Activated CD4-positive, alpha-beta T cell treated with anti-CD3 and anti-CD28 coated beads for 48 hours (primary cell): ENCODE data around the gene SMCHD1.

Source experiments
- DNase-seq: peaks from one replicate; pipeline ENCODE4 v3.0.0-alpha.2; 2020

SMCHD1 gene

DNA sequence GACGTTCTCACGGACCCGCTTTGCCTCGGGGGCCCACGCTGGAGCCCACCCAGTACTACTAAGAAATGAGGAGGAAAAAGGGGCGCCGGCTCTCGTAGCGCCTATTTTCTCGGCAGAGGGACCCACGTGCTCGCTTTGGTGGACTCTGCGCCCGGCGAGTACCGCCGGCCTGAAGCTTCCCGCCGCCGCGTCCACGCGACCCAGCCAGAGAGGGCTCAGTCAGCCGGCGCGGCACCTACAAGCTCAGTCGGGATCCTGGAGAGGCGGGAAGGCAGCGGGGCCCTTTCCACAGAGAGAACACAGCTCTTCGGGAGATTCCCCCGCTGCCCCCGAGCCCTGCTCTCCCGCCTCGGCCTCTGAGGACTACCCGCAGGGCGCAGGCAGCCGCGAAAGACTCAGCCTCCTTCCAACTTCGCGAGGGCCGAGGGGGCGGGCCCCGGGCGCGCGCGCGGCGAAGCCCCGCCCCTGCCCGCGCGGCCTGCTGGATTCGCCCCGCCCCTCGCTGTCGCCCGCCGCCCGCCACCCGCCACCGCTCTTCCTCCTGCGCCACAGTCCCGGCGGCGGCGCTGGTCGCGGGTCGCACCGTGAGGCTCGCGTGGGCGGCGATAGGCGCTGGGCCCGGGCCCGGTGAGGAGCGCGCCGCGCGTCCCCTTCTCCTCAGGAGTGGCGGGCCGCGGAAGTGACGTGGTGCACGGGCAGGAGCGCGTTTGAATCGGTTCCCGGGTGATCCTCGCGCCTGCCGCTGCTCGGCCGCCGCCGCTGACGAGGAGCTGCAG lies at the start of gene SMCHD1:
Gene SMCHD1 (plus strand): TSS at position 549 of the 776 bp plus-strand sequence. CDS start 350 bp downstream, outside the sequence.
- peak; percentile 95 for DNase-seq

DNA sequence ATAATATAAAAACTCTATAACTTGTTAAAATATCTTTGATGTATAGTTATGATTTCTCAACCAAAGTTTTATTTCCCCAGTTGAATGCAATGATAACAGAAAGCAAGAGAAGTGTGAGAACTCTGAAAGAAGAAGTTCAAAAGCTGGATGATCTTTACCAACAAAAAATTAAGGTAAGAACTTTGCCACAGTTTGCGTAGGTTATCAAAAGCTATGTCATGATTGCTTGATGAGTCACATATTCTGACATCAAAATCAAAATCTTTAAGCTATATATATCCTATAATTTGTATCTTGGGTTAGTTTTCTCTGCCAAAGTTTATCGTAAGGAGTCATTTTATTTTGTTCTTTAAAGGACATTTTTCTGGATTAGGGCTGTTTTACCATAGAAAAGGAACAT lies 49.2 kb upstream of the SMCHD1 start:
- no peak for DNase-seq

DNA sequence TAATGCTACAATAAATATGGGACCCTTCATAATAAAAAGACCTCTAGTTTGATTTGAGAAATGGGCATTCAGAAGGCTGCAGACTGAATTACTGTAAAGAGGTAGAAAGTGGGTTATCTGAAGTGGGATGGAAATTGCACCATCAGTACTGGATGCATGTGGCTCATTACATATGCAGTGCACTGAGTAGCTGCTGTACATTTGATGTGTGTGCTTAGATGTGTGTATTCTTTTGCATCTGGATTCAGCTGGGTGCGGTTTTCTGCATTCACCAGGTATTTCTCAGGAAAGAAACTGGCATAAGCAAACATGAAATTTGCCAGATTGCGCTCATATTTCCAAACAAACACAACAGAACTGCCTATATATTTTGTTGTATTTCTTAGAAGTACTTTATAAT lies 45.9 kb upstream of the SMCHD1 start:
- no peak for DNase-seq

DNA sequence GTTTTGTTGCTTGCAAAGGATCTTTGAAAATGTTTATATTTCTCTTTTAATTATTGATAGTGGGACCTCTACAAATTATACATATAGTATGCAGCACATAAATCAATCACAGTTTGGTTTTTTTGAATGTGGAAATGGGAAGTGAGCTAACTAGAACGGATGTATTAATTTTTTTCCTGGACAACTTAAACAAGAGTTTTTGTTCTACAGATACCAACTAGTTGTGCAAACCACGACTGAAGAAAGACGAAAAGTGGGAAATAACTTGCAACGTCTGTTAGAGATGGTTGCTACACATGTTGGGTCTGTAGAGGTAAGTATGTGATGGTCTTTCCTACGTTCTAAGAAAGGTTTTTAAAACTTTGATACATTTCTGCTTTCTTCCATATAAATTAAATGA lies 45.0 kb upstream of the SMCHD1 start:
- no peak for DNase-seq

DNA sequence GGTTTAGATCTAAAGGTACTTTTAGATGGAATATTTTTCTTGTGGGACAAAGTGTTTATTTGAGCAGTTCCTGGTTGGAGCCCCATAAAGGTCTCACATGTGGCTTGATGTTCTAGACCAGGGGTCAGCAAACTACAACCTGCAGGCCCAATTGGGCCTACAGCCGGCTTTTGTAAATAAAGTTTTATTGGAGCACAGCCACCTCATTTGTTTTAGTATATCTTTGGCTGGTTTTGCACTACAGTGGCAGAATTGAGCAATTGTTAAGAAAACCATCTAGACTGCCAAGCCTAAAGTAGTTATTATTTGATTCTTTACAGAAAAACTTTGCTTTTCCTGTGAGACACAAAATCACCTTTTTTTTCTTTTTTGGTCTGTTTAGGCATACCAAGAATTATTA lies 42.5 kb upstream of the SMCHD1 start:
- no peak for DNase-seq

DNA sequence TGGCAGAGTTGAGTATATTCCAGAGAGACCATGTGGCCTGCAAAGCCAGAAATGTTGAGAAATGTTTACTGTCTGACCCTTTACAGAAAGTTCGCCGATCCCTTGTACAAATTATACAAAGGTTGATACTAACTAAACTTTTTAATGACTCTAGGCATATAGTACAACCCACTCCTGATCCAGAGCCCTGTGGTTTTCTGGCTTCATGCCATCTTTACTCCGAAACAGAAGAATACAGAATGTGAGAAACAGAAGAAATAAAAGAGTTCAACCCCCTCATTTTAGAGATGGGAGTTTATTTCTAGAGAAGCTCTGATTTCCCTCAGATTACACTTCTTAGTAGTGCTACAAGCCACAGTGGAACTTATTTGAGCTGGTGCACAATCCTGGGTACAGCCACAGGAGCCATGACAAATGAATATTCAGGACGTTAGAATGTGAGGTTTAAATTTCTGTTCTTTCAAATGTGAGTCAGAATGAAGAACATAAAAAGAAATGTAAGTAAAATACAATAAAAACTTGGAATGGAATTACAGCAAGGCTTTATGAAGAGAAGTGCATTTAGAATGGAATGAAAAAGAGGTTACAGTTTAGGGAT lies 38.0 kb upstream of the SMCHD1 start:
- no peak for DNase-seq

DNA sequence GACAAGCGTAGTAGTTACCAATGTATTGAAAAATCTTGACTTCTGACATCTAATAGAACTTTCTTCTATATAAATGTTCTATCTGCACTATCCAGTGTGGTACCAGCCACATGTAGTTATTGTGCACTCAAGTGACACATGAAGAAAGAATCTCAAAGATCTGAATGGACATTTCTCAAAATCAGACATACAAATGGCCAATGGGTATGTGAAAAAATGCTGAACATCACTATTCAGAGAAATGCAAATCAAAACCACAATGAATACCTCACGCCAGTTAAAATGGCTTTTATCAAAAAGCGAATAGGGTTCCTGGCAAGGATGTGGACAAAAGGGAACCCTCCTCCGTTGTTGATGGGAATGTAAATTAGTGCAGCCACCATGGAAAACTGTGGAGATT lies 37.5 kb upstream of the SMCHD1 start:
- DNase-seq, result no peak

DNA sequence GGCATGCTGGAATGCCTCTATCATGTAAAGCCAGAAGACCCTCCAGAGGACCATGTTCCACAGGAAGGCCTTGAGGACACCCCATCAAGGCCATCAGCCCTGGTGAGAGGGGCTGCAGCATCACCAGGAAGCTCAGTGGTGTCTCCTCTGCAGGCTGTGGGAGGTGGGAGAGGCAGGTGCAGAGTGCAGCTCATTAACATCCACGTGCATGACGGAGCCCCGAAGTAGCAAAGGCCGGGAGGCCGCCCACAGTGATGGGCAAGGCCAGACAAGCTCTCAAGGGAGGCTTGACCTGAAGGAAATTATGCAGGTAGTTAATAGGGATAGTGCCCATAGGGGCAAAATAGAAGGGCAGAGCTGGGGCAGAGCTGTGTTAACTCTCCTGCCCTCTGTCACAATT lies 30.3 kb upstream of the SMCHD1 start:
- no peak for DNase-seq

DNA sequence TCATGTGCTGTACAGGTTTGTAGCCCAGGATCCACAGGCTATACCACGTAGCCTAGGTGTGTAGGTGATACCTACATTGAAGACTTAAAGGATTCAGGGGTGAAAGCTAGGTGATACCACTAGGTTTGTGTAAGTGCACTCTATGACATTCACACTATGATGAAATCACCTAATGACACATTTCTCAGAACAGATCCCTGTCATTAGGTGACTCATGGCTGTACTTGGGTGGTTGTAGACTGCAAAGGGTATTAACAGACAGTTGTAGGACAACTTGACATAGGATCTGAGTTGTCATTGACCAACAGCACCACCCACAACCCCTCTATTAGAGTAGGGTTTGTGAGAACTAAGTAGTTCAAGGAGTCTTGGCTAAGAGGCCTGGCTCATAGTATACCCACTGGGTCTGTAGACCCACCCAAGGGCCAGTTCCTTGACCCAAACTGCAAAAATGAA lies 27.7 kb upstream of the SMCHD1 start:
- DNase-seq, result peak; percentile 38

DNA sequence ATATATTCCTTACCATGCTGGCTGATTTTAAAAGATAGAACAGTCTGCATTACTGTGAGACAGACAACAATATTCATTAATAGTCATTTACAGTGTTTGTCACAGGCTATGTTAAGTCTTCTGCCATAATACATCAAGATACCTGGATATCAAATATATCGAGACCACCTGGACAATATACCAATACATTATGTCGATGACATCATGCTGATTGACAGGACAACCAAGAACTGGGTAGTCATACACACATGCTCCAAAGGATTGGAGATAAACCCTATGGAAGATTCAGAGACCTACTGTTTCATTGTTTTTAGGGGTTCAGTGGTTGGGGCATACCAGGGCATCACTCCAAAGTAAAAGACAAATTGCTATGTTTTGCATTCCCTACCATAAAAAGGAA lies 26.5 kb upstream of the SMCHD1 start:
- DNase-seq, result no peak

DNA sequence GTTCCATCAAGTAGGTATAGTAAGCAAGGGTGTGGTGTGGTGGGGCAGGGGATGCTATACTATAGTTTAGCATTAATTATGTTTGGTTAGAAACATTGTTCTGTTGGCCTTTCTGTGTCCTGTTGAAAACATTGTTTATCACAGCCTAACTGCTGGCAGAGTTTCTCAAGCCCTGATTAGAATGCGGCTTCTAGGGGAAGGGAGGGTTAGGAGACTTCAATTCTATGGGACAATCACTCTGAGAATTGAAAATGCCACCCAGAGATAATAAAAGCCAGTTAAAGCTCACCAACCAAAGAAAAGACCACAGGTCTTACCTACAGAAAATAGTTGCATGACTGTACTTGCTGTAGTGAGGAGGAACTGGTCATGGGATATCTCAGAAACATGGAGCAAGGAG lies 19.9 kb upstream of the SMCHD1 start:
- DNase-seq, result no peak

DNA sequence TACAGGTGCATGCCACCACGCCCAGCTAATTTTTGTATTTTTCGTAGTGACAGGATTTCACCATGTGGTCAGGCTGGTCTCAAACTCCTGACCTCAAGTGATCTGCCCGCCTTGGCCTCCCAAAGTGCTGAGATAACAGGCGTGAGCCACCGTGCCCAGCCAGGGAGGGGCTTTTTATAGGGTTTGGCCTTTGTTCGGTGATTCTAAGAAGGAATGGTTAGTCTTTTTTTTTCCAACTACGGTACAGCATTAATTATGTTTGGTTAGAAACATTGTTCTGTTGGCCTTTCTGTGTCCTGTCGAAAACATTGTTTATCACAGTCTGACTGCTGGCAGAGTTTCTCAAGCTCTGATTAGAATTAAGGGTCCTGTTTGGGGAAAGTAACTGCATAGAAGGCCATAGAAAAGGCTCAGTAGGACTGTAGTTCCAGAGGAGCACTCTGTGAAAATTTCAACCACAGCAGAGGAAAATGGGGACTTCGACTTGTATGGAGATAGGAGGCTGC lies 19.3 kb upstream of the SMCHD1 start:
- DNase-seq, result no peak

DNA sequence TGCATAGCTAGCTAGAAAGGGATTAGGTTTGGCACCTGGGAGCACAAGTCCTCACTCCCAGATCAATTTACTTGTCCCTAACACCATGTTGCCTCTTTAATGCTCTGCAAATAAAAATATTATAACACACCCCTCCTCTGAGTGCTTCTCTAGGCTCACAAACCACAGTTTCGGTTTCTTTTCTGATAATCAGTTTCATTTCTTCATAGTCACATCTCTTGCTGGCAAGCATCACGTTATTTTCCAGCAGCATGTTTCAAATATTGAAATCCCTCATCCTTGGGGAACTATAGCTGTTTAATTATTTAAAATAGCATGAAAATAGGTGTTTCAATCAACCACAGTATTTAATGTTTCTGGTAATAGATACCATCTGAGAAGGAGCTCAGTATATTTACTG lies 13.9 kb upstream of the SMCHD1 start:
- DNase-seq, result no peak

DNA sequence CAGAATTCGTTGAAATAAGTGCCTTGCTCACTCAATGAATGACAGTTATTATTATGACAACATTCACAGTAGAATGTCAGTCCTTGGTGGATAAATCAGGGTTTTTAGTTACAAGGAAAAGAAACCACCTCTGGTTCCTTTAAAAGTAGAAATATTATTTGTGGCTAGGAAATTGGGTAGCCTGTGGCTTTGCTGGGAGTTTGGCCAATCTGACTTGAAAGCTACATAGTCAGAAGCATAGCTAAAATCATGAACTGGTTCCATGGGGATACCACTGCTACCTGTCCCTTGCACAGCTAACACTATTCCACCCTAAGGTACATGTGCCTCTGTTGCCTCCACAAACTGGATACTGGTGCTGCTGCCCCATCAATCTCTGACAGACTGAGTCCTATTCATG lies 12.8 kb upstream of the SMCHD1 start:
- no peak for DNase-seq

DNA sequence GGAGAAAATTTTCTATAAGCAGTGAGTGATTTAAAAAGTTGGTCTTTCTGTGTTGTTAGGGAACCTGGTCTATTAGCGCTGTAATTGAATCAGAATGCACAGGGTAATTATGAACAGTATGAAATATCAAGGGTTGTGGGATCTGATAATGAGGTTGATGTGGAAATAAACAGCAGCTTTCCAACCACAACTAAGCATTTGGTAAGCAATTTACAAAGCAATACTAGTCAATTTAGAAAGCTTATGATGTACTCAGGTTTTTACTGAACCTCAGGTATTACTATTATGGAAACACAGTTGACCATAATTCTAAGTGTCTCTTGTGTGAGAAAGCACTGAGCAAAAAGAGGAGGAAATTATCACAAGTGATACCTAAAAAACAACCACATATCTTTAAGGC lies 11.0 kb upstream of the SMCHD1 start:
- no peak for DNase-seq

DNA sequence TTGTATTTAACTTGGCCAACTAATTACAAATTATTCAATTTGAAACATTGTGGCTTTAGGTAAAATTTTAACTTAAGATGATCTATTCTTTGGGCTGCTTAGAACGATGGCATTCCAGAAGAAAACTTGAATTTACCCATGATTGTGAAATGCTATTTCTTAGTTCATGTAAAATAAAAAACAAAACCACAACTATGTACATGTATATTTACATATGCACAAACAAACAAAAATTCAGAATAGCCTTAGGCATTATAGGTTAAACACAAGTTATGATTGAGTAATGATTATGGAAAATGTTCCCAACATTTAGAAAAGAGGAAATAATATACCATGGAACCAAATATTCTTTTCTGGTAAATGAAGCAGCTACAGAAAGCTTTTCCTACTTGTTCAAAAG lies 3.5 kb upstream of the SMCHD1 start:
- no peak for DNase-seq

DNA sequence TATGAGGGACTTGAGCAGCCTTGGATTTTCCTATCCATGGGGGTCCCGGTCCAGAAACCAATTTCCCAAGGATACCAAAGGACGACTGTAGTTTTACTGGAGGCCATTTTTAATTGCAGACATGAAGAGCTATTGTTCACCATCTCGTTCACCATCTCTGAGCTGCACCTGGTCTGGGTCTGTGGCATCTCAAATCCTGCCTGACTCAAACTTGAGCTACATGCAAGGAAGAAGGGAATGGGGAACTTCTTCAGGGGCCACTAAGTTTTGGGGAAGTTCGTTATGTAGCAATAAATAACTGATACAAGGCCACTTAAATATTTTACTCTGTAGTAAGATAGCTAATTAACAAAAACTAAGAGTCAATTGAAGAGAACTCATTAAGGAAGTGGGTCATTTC lies 2.1 kb upstream of the SMCHD1 start:
- DNase-seq, result no peak

DNA sequence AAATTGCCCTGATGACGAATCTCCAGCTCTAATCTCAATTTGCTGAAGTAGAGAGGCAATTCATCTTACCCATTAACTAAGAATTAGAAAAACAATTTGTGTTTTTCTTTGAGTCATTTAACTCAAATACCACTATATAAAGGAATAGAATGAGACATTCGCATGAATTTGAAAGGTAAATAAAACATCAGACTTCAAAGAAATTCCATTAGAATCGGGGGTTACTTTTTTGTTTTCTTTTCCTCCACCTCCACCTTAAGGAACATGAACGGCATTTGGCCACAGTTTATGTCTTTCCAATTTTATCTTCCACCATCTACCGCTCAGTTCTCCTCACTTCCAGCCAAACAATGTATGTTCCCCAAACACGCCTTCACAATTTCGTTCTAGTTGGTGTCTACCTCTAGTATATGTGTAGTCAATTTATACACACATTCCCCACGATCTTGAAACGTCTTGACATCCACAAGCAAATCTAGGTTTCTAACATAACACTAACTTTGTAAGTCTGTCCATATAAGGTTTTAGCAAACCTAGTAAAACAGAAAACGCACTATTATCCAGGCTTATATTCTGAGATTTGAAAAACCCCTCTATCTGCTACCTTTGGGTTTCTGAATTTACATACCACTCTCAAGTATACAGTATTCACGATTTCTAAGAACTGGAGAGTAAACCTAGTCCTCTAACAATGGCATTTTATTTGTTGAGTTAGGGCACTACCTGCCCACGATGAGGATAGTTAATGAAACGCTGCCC lies 1.2 kb upstream of the SMCHD1 start:
- no peak for DNase-seq

DNA sequence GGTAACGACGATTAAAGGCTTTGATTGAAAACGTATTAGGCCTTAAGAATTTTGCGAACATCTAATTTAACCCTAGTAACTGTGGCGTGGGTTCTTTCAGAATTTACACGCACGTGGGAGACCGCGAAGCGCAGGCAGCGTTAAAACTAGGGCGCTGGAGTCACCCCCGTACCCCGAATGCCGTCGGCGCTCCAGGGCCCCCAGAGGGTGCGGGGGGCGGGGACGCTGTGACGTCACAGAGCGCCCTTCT lies 673 bp upstream of the SMCHD1 start:
- DNase-seq, result peak; percentile 71

DNA sequence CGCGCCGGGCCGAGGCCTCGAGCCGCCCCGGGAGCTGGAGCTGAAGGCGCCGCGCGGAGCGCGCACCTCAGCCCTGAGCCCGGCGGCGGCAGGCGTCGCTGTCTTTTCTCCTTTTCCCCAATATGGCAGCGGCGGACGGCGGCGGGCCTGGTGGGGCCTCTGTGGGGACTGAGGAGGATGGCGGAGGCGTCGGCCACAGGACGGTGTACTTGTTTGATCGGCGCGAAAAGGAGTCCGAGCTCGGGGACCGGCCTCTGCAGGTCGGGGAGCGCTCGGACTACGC lies 369 bp downstream of the SMCHD1 start:
- DNase-seq, result no peak

DNA sequence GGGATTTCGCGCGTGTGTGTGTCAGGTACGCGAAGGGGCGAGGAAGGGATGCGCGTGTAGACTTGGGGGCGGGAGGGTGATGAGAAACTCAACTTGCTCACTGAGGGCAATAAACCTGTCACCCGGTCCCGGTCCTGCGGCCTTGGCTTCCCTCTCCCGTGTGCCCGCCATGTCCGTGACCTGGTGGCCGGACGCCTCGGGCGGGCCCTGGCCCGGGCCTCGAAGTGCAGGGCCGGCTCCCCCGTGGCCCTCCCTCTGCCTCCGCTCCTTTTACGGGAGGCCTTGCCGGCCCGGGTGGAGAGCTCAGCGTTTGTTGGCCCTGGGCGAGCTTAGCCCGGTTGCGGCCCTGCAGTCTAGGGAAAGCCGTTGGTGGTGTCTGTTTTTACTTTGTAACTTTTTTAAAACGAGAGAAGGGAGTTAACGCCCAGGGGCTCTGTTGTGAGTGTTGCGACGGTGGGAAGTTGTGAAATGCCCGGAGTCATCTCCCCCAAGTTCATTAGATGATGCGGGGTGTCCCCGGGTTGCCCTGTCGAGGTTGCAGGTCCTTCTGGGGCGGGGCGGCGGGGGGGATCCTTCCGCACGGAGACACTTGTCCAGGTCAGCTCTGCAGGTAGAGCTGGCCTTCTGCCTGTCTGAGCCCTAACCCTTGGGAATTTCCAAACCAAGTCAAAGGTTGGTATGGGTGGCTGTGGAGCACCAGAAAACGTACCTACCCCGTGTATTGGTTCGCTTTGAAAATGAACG lies 883 bp downstream of the SMCHD1 start:
- peak; percentile 60 for DNase-seq

DNA sequence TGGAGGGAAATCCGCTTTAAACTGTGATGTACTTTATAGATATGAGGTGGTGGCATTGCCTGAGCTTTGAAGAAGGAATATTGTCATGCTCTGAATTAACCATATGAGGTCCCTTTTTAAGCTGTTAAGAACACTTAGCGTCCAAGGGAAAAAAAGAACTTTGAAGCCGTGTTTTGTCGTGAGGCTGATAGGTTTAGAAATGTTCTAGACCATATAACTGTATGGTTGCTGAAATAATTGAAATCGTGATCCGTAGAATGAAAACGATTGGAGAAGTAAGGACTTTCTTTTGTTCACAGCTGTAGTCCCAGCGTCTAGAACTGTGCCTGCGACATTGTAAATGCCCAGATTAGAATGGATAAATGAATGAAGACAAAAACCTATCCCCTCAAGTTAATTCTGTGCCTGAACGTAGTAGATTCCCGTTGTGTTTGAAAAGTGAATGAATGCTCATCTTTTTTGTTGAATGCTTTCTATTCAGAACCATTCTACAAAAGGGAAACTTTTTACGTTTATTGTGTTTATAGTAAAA lies 1.5 kb downstream of the SMCHD1 start:
- DNase-seq, result no peak

DNA sequence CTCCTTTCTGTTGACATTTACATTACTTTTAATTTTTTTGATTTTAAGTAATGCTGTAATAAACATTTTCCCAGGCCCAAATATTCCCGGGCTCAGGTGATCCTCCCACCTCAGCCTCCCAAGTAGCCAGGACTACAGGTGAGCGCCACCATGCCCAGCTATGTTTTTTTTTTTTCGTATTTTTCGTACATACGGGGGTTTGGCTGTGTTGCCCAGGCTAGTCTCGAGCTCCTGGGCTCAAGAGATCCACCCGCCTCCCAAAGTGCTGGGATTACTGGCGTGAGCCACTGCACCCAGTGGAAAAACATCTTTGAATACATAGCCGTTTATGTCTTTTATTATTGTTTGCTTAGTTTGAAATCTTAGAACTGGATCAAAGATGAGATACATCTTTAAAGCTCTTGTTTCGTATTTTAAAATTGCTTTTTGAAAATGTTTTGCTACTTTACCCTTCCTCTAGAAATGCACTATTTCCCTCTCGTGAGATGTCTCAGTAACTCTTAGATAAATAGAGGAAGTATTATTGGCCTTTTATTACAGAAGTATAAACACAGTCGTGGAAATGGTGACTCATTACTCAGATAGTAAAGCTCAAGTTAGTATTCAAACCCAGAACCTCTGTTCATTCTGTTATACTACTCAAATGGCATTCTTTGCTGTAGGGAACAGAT lies 2.4 kb downstream of the SMCHD1 start:
- no peak for DNase-seq
